DOHH2 (cell line): ENCODE measurements around the gene TNRC18.

Experiments used
- EZH2phosphoT487 ChIP-seq: fragments of 200-600 bp; sonication (generic); IDR thresholded peaks from 2 replicates; pipeline ENCODE4 v1.6.1; 2017; ENCODE audit warnings: borderline replicate concordance, mild to moderate bottlenecking, antibody characterized with exemption, low read length, moderate library complexity, mixed read lengths
- TF ChIP-seq, protein P1 (sequence below): fragments of 200-600 bp; sonication (generic); IDR thresholded peaks from one replicate; pipeline ENCODE4 v1.5.1; 2014; ENCODE audit warnings: antibody characterized with exemption, mild to moderate bottlenecking, low read depth, low read length; ENCODE audit not compliant: poor library complexity, severe bottlenecking

- TF ChIP-seq, protein P1, sequence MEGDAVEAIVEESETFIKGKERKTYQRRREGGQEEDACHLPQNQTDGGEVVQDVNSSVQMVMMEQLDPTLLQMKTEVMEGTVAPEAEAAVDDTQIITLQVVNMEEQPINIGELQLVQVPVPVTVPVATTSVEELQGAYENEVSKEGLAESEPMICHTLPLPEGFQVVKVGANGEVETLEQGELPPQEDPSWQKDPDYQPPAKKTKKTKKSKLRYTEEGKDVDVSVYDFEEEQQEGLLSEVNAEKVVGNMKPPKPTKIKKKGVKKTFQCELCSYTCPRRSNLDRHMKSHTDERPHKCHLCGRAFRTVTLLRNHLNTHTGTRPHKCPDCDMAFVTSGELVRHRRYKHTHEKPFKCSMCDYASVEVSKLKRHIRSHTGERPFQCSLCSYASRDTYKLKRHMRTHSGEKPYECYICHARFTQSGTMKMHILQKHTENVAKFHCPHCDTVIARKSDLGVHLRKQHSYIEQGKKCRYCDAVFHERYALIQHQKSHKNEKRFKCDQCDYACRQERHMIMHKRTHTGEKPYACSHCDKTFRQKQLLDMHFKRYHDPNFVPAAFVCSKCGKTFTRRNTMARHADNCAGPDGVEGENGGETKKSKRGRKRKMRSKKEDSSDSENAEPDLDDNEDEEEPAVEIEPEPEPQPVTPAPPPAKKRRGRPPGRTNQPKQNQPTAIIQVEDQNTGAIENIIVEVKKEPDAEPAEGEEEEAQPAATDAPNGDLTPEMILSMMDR, result no peak
- no peak for TF ChIP-seq EZH2phosphoT487
These were observed 112.7 kb downstream of the TNRC18 start for GRCh38 chr7:5310822-5311405.
